Activated T-cell treated with anti-CD3 and anti-CD28 coated beads, Interleukin-2, amount 50 U/mL, for 24 hours (primary cell): ENCODE measurements around the gene GARRE1.
"Not testable (repeated sequence)": the region's sequence is repeated elsewhere in the genome, so short reads cannot be mapped to it uniquely, and the experiment has no call there.

ENCODE experiments used
- DNase-seq: peaks from one replicate; pipeline ENCODE4 v3.0.0-alpha.2; 2020
- H3K27ac Mint-ChIP-seq: 2 replicates; pipeline ENCODE4 v1.8.0; 2020; ENCODE audit warnings: mild to moderate bottlenecking, mixed read lengths
- H3K27me3 Mint-ChIP-seq: 2 replicates; pipeline ENCODE4 v1.8.0; 2020; ENCODE audit warnings: mixed read lengths
- H3K36me3 Mint-ChIP-seq: 2 replicates; pipeline ENCODE4 v1.8.0; 2020; ENCODE audit warnings: low read depth, mixed read lengths
- H3K4me1 Mint-ChIP-seq: 2 replicates; pipeline ENCODE4 v1.8.0; 2020; ENCODE audit warnings: low read depth, mixed read lengths
- H3K4me3 Mint-ChIP-seq: 2 replicates; pipeline ENCODE4 v1.8.0; 2020; ENCODE audit warnings: mild to moderate bottlenecking, moderate library complexity, mixed read lengths
- H3K9me3 Mint-ChIP-seq: 2 replicates; pipeline ENCODE4 v1.8.0; 2020; ENCODE audit warnings: mixed read lengths

The GARRE1 gene

GRCh38 chr19:34254046-34254697 lies at the start of gene GARRE1:
Gene GARRE1 (plus strand): TSS chr19:34254554. CDS start chr19:34300474, 45,920 bp downstream.
- peaks cover 36% of the 10 kb centered on the region for H3K4me1 Mint-ChIP-seq
- DNase-seq = peak; percentile 90
- peak within 1 kb of the TSS; percentile 94 for H3K27ac Mint-ChIP-seq
- no peaks in the 10 kb centered on the region for H3K9me3 Mint-ChIP-seq
- peak within 1 kb of the TSS; percentile 88 for H3K4me3 Mint-ChIP-seq
- H3K27me3 Mint-ChIP-seq = no peaks in the 10 kb centered on the region
- H3K36me3 Mint-ChIP-seq = peaks cover 6% of the 10 kb centered on the region

GRCh38 chr19:34205324-34205723 lies 49.0 kb upstream of the GARRE1 start:
- not testable (repeated sequence) for DNase-seq, H3K4me1 Mint-ChIP-seq

GRCh38 chr19:34208291-34208884 lies 46.0 kb upstream of the GARRE1 start:
- peaks cover 7% of the 10 kb centered on the region for H3K4me1 Mint-ChIP-seq
- H3K27ac Mint-ChIP-seq = no peak overlapping the region
- H3K4me3 Mint-ChIP-seq = no peak overlapping the region
- H3K9me3 Mint-ChIP-seq = no peaks in the 10 kb centered on the region
- peaks cover 77% of the 10 kb centered on the region for H3K36me3 Mint-ChIP-seq
- DNase-seq = no peak
- no peaks in the 10 kb centered on the region for H3K27me3 Mint-ChIP-seq

More at GRCh38 chr19:34205324-34205723, 49.0 kb upstream of the GARRE1 start:
- not testable (repeated sequence) for H3K27ac Mint-ChIP-seq, H3K4me3 Mint-ChIP-seq, H3K27me3 Mint-ChIP-seq, H3K9me3 Mint-ChIP-seq
- H3K36me3 Mint-ChIP-seq = peaks cover 71% of the 10 kb centered on the region

GRCh38 chr19:34209726-34210125 lies 44.6 kb upstream of the GARRE1 start:
- Mint-ChIP-seq H3K4me3 (no peak overlapping the region), H3K27me3 (no peaks in the 10 kb centered on the region), H3K9me3 (no peaks in the 10 kb centered on the region), H3K27ac (no peak overlapping the region), H3K36me3 (peaks cover 77% of the 10 kb centered on the region), H3K4me1 (peaks cover 9% of the 10 kb centered on the region)
- DNase-seq = no peak

- no peaks in the 10 kb centered on the region for H3K27me3 Mint-ChIP-seq
- peaks cover 77% of the 10 kb centered on the region for H3K36me3 Mint-ChIP-seq
- H3K4me3 Mint-ChIP-seq = no peak overlapping the region
- no peak for DNase-seq
- no peaks in the 10 kb centered on the region for H3K9me3 Mint-ChIP-seq
- H3K27ac Mint-ChIP-seq = peak overlapping the region; percentile 10
- H3K4me1 Mint-ChIP-seq = peaks cover 29% of the 10 kb centered on the region
Measured at GRCh38 chr19:34213283-34213682, 41.1 kb upstream of the GARRE1 start.

- Mint-ChIP-seq H3K9me3 (no peaks in the 10 kb centered on the region), H3K36me3 (peaks cover 78% of the 10 kb centered on the region), H3K27ac (no peak overlapping the region), H3K4me3 (no peak overlapping the region), H3K4me1 (peaks cover 35% of the 10 kb centered on the region), H3K27me3 (no peaks in the 10 kb centered on the region)
- no peak for DNase-seq
Measured at GRCh38 chr19:34214040-34214439, 40.3 kb upstream of the GARRE1 start.

- no peaks in the 10 kb centered on the region for H3K27me3 Mint-ChIP-seq
- peaks cover 78% of the 10 kb centered on the region for H3K36me3 Mint-ChIP-seq
- H3K9me3 Mint-ChIP-seq = no peaks in the 10 kb centered on the region
- H3K27ac Mint-ChIP-seq = peak overlapping the region; percentile 63
- peaks cover 42% of the 10 kb centered on the region for H3K4me1 Mint-ChIP-seq
- DNase-seq = no peak
- H3K4me3 Mint-ChIP-seq = no peak overlapping the region
Measured at GRCh38 chr19:34215006-34215665, 39.2 kb upstream of the GARRE1 start.

GRCh38 chr19:34215666-34216038 lies 38.7 kb upstream of the GARRE1 start:
- H3K4me3 Mint-ChIP-seq = no peak overlapping the region
- H3K36me3 Mint-ChIP-seq = peaks cover 79% of the 10 kb centered on the region
- no peak overlapping the region for H3K27ac Mint-ChIP-seq
- no peak for DNase-seq
- peaks cover 46% of the 10 kb centered on the region for H3K4me1 Mint-ChIP-seq
- no peaks in the 10 kb centered on the region for H3K27me3 Mint-ChIP-seq
- no peaks in the 10 kb centered on the region for H3K9me3 Mint-ChIP-seq

GRCh38 chr19:34216745-34217219 lies 37.6 kb upstream of the GARRE1 start:
- Mint-ChIP-seq H3K4me1 (peaks cover 48% of the 10 kb centered on the region), H3K36me3 (peaks cover 81% of the 10 kb centered on the region)
- H3K9me3 Mint-ChIP-seq, H3K27me3 Mint-ChIP-seq, H3K27ac Mint-ChIP-seq, DNase-seq, H3K4me3 Mint-ChIP-seq: not testable (repeated sequence)

GRCh38 chr19:34217952-34218817 lies 36.2 kb upstream of the GARRE1 start:
- no peaks in the 10 kb centered on the region for H3K27me3 Mint-ChIP-seq

GRCh38 chr19:34218818-34219164 lies 35.6 kb upstream of the GARRE1 start:
- Mint-ChIP-seq H3K9me3 (no peaks in the 10 kb centered on the region), H3K27me3 (no peaks in the 10 kb centered on the region), H3K36me3 (peaks cover 84% of the 10 kb centered on the region), H3K27ac (peak overlapping the region; percentile 84), H3K4me3 (no peak overlapping the region), H3K4me1 (peaks cover 52% of the 10 kb centered on the region)
- DNase-seq = no peak

More at GRCh38 chr19:34217952-34218817, 36.2 kb upstream of the GARRE1 start:
- H3K36me3 Mint-ChIP-seq = peaks cover 84% of the 10 kb centered on the region
- peaks cover 48% of the 10 kb centered on the region for H3K4me1 Mint-ChIP-seq
- peak; percentile 54 for DNase-seq
- H3K9me3 Mint-ChIP-seq = no peaks in the 10 kb centered on the region
- peak overlapping the region; percentile 11 for H3K4me3 Mint-ChIP-seq
- peak overlapping the region; percentile 84 for H3K27ac Mint-ChIP-seq

GRCh38 chr19:34220472-34221063 lies 33.8 kb upstream of the GARRE1 start:
- Mint-ChIP-seq H3K4me3 (no peak overlapping the region), H3K36me3 (peaks cover 87% of the 10 kb centered on the region), H3K27me3 (no peaks in the 10 kb centered on the region), H3K27ac (peak overlapping the region; percentile 50), H3K4me1 (peaks cover 58% of the 10 kb centered on the region), H3K9me3 (no peaks in the 10 kb centered on the region)
- DNase-seq = peak; percentile 54

- H3K27ac Mint-ChIP-seq = no peak overlapping the region
- peaks cover 64% of the 10 kb centered on the region for H3K4me1 Mint-ChIP-seq
- H3K4me3 Mint-ChIP-seq = no peak overlapping the region
- no peaks in the 10 kb centered on the region for H3K27me3 Mint-ChIP-seq
- peaks cover 95% of the 10 kb centered on the region for H3K36me3 Mint-ChIP-seq
- no peak for DNase-seq
- H3K9me3 Mint-ChIP-seq = no peaks in the 10 kb centered on the region
Measured at GRCh38 chr19:34222386-34222785, 32.0 kb upstream of the GARRE1 start.
